GM12878 (cell line): ENCODE data around the gene GPRC5D. TPM values are rescaled to one million over a fixed set of nuclear protein-coding genes. Genes with fewer than 3 reads are reported as not detected.

Experiments used
- ATAC-seq: fragments of 200-7000 bp; cut with Tn5 transposase; 3 replicates; pipeline ENCODE4 v1.9.1; 2020; ENCODE audit warnings: mild to moderate bottlenecking, moderate library complexity
- Bru-seq: library from RNA; stranded (reverse); fragments of 400-500 nt; gene quantifications from one replicate; lab custom pipeline; 2021; lab: Mats Ljungman, UMichigan
- BruChase-seq, 2 experiments: library from RNA; stranded (reverse); fragments of 400-500 nt; gene quantifications; one replicate each; lab custom pipeline; 2021; lab: Mats Ljungman, UMichigan
- BruUV-seq: library from RNA; stranded (reverse); fragments of 400-500 nt; replicated peaks from 2 replicates; lab custom pipeline; 2021; lab: Mats Ljungman, UMichigan
- CTCF ChIA-PET: fragments of 300-600 bp; sonication (Branson Sonifier 250); formaldehyde crosslinking; extraction: SDS; loops from one replicate; lab custom pipeline; 2021; ENCODE audit warnings: inconsistent platforms; lab: Yijun Ruan, JAX
- POLR2A ChIA-PET: fragments of 350-600 bp; formaldehyde crosslinking; extraction: SDS; loops from one replicate; lab custom pipeline; 2021; ENCODE audit warnings: inconsistent platforms; lab: Charles Lee
- RAD21 ChIA-PET: fragments of 300-600 bp; sonication (Branson Sonifier 250); formaldehyde crosslinking; loops from one replicate; lab custom pipeline; 2023; ENCODE audit warnings: antibody characterized with exemption; ENCODE audit not compliant: unreplicated experiment; lab: Charles Lee
- SMC1A ChIA-PET: fragments of 300-600 bp; sonication (Branson Sonifier 250); formaldehyde crosslinking; loops from one replicate; lab custom pipeline; 2023; ENCODE audit not compliant: unreplicated experiment, uncharacterized antibody; lab: Charles Lee
- DNase-seq: peaks from one replicate; pipeline ENCODE4 v3.0.0-alpha.2; 2011; ENCODE audit warnings: low read depth, low spot score
- FAIRE-seq: peaks from 3 replicates; lab custom pipeline; 2011; peaks lifted over from hg19 to GRCh38; lab: Jason Lieb, UNC
- H2AFZ ChIP-seq: 2 replicates; pipeline ENCODE4 v1.6.0; 2011; ENCODE audit warnings: low read depth, low read length, control low read depth; ENCODE audit not compliant: control insufficient read depth
- H3K27ac ChIP-seq: 2 replicates; pipeline ENCODE4 v1.5.1; 2011; ENCODE audit warnings: control low read depth; ENCODE audit not compliant: control insufficient read depth, insufficient read depth
- H3K27me3 ChIP-seq, 2 experiments: replicated peaks in 1 of 2; 2 replicates each; pipeline versions ENCODE4 v1.6.0 to v1.6.1; 2011; ENCODE audit warnings: low read length in 1 of 2; ENCODE audit not compliant: control insufficient read depth in 2 of 2, insufficient read depth in 2 of 2
- H3K36me3 ChIP-seq, 2 experiments: 2 replicates each; pipeline ENCODE4 v1.5.1; 2011; ENCODE audit warnings: low read length in 1 of 2; ENCODE audit not compliant: control insufficient read depth in 2 of 2, insufficient read depth in 2 of 2
- H3K4me1 ChIP-seq: 2 replicates; pipeline ENCODE4 v1.6.1; 2011; ENCODE audit warnings: mild to moderate bottlenecking, low read length, moderate library complexity, mixed read lengths; ENCODE audit not compliant: control insufficient read depth, insufficient read depth
- H3K4me2 ChIP-seq: 2 replicates; pipeline ENCODE4 v1.6.0; 2011; ENCODE audit warnings: control low read depth; ENCODE audit not compliant: control insufficient read depth, insufficient read depth
- H3K4me3 ChIP-seq: fragments of 200-600 bp; sonication (generic); 2 replicates; pipeline ENCODE4 v1.5.1; 2016
- H3K79me2 ChIP-seq: 2 replicates; pipeline ENCODE4 v1.6.0; 2011; ENCODE audit warnings: low read length; ENCODE audit not compliant: control insufficient read depth, insufficient read depth
- H3K9ac ChIP-seq: 2 replicates; pipeline ENCODE4 v1.8.0; 2011; ENCODE audit warnings: low read length, control low read depth, mixed read lengths; ENCODE audit not compliant: control insufficient read depth, insufficient read depth
- H3K9me3 ChIP-seq: replicated peaks from 3 replicates; pipeline ENCODE4 v1.5.1; 2011; ENCODE audit warnings: mild to moderate bottlenecking, low read length; ENCODE audit not compliant: control insufficient read depth, insufficient read depth
- H4K20me1 ChIP-seq: 2 replicates; pipeline ENCODE4 v1.6.0; 2011; ENCODE audit not compliant: control insufficient read depth, insufficient read depth
- CREM ChIP-seq: IDR thresholded peaks from 2 replicates; pipeline ENCODE4 v1.6.1; 2014; ENCODE audit warnings: antibody characterized with exemption, low read depth
- GABPA ChIP-seq: IDR thresholded peaks from 2 replicates; pipeline ENCODE4 v1.6.1; 2014; ENCODE audit warnings: antibody characterized with exemption, low read depth, mild to moderate bottlenecking, inconsistent platforms
- IRF3 ChIP-seq: fragments of 450-650 bp; IDR thresholded peaks from 2 replicates; pipeline ENCODE4 v1.6.1; 2014; ENCODE audit warnings: mild to moderate bottlenecking
- LARP7 ChIP-seq: fragments of 450-650 bp; IDR thresholded peaks from 2 replicates; pipeline ENCODE4 v1.6.1; 2017; ENCODE audit warnings: mild to moderate bottlenecking
- NBN ChIP-seq: fragments of 450-650 bp; IDR thresholded peaks from 2 replicates; pipeline ENCODE4 v1.6.1; 2016
- NFYA ChIP-seq: IDR thresholded peaks from 2 replicates; pipeline ENCODE4 v1.6.1; 2011; ENCODE audit warnings: low read depth, mild to moderate bottlenecking, low read length, improper control_type of control experiment, borderline replicate concordance
- NRF1 ChIP-seq: conservative IDR thresholded peaks from 2 replicates; pipeline ENCODE4 v1.6.1; 2011; ENCODE audit warnings: mild to moderate bottlenecking, low read depth, low read length, improper control_type of control experiment
- PAX8 ChIP-seq: fragments of 450-650 bp; IDR thresholded peaks from 2 replicates; pipeline ENCODE4 v1.6.1; 2017; ENCODE audit warnings: mild to moderate bottlenecking, moderate library complexity
- POLR2AphosphoS5 ChIP-seq: IDR thresholded peaks from 2 replicates; pipeline ENCODE4 v1.6.1; 2011; ENCODE audit warnings: mild to moderate bottlenecking, low read length, inconsistent platforms
- RAD51 ChIP-seq: fragments of 450-650 bp; IDR thresholded peaks from 2 replicates; pipeline ENCODE4 v1.6.1; 2016; ENCODE audit warnings: moderate library complexity, mild to moderate bottlenecking, inconsistent platforms
- RB1 ChIP-seq: fragments of 450-650 bp; formaldehyde crosslinking; IDR thresholded peaks from 2 replicates; pipeline ENCODE4 v1.6.1; 2017; ENCODE audit warnings: mild to moderate bottlenecking, borderline replicate concordance
- SKIL ChIP-seq: fragments of 450-650 bp; IDR thresholded peaks from 2 replicates; pipeline ENCODE4 v1.6.1; 2017; ENCODE audit warnings: mild to moderate bottlenecking, low read depth, inconsistent platforms; ENCODE audit not compliant: poor library complexity, severe bottlenecking
- SREBF1 ChIP-seq: IDR thresholded peaks from 2 replicates; pipeline ENCODE4 v1.6.1; 2012; ENCODE audit warnings: mild to moderate bottlenecking, low read length
- TBL1XR1 ChIP-seq: IDR thresholded peaks from 2 replicates; pipeline ENCODE4 v1.6.1; 2012; ENCODE audit warnings: low read depth, low read length, improper control_type of control experiment
- WGBS: methylation state at CpG from one replicate; pipeline ENCODE4 v1.1.6; 2016; ENCODE audit warnings: low lambda C conversion rate; ENCODE audit not compliant: insufficient replicate concordance, insufficient coverage; ENCODE audit errors: missing lambda C conversion rate; 5-methylcytosine and 5-hydroxymethylcytosine counted together
- in situ Hi-C: fragments of 300-500 bp; cut with MboI; formaldehyde crosslinking; loops from 9 replicates; pipeline ENCODE4 v1.14.3; 2018; ENCODE audit warnings: mixed read lengths
- intact Hi-C: fragments of 100-400 bp; cut with micrococcal nuclease; formaldehyde crosslinking; loops from one replicate; pipeline ENCODE4 v1.14.2; 2022; ENCODE audit not compliant: unreplicated experiment
- long read RNA-seq, 2 experiments: library from polyadenylated mRNA; unstranded; transcript quantifications; one replicate each; pipeline ENCODE4 v2.0.0, GENCODE V29; 2019 to 2020
- polyA minus RNA-seq, 3 experiments: library from RNA; depleted of rRNA, polyadenylated mRNA; stranded (reverse); fragments of >200 nt; gene quantifications; 2 replicates each; pipeline ENCODE4 v1.2.3, GENCODE V29; 2011
- polyA plus RNA-seq, 11 experiments: library from polyadenylated mRNA; depleted of rRNA in 4 of 11; unstranded in 6 of 11; stranded (reverse) in 5 of 11; fragments of >200 nt; fragmentation: Nextera tagmentation in 4 of 11; fragmentation: Illumina TruSeq in 1 of 11; extraction: Ambion mirVana in 4 of 11; extraction: Trizol in 1 of 11; gene quantifications; 1 replicate in 1 of 11; 2 replicates in 10 of 11; pipeline versions ENCODE4 v1.2.1 to v1.2.3, GENCODE V29; 2011 to 2016; ENCODE audit warnings: inconsistent platforms in 2 of 11, missing spikeins in 2 of 11, low read depth in 1 of 11
- total RNA-seq, 4 experiments: library from RNA; depleted of rRNA in 3 of 4; stranded (reverse); fragments of >200 nt in 3 of 4; fragmentation: Illumina TruSeq in 1 of 4; extraction: Trizol in 1 of 4; gene quantifications; 2 replicates each; pipeline versions ENCODE4 v1.2.1 to v1.2.3, GENCODE V29; 2013 to 2021

GPRC5D gene
- total RNA-seq (2013; cell fraction: nucleolus; rRNA removed) = not detected in 2 replicates
- 0.82 and 0.90 TPM in 2 replicates for total RNA-seq (2014; rRNA removed)
- 0.18 and 0.23 TPM in 2 replicates for total RNA-seq (2014; rRNA removed; fragmentation: Illumina TruSeq; extraction: Trizol)
- not detected in 2 replicates for total RNA-seq (2021)
- polyA plus RNA-seq (2011; ENCODE audit: low read depth) = not detected
- not detected in 2 replicates for polyA plus RNA-seq (2011; rRNA removed)
- polyA plus RNA-seq (2011; cell fraction: cytosol; rRNA removed) = not detected in 2 replicates
- not detected in 2 replicates for polyA plus RNA-seq (2011; cell fraction: nucleus; rRNA removed)
- not detected in 2 replicates for polyA plus RNA-seq (2012)
- 0.66 and 0.71 TPM in 2 replicates for polyA plus RNA-seq (2014; fragmentation: Illumina TruSeq; extraction: Trizol)
- under 1 TPM in 1 of 2 experiments, not detected in 1; 0.35 TPM for polyA plus RNA-seq (2014; fragmentation: Nextera tagmentation; extraction: Ambion mirVana)
- 0.65 and 0.89 TPM in 2 replicates for polyA plus RNA-seq (2014; rRNA removed)
- under 1 TPM; 0.32 to 0.37 TPM for polyA plus RNA-seq (2016; fragmentation: Nextera tagmentation; extraction: Ambion mirVana)
- polyA minus RNA-seq (2011; rRNA and poly(A)+ RNA removed) = not detected in 2 replicates
- not detected in 2 replicates for polyA minus RNA-seq (2011; cell fraction: cytosol; rRNA and poly(A)+ RNA removed)
- not detected in 2 replicates for polyA minus RNA-seq (2011; cell fraction: nucleus; rRNA and poly(A)+ RNA removed)
- Bru-seq, nascent RNA = percentile 2 among the genes with signal in this experiment
- BruChase-seq, experiment 1, labeled RNA remaining after a 6-hour chase = not detected
- not detected for BruChase-seq, experiment 2, labeled RNA remaining after a 2-hour chase
- long read RNA-seq, experiment 1 = 0 reads
- long read RNA-seq, experiment 2 = 0 reads

GRCh38 chr12:12952036-12952435 is at the start of gene GPRC5D:
GPRC5D (minus strand) TSS chr12:12952170; CDS start chr12:12950384, 1,786 bp downstream.
- H3K27ac ChIP-seq = no peak within 1 kb of the TSS
- peaks cover 0 to 4% of the 10 kb centered on the region in 2 experiments; a peak in 2 of 4 replicates for H3K27me3 ChIP-seq
- no peak for ATAC-seq
- POLR2A ChIA-PET = no interaction called here
- H4K20me1 ChIP-seq = no peaks in the 10 kb centered on the region
- RAD21 ChIA-PET = no interaction called here
- SMC1A ChIA-PET = no interaction called here
- no peaks in the 10 kb centered on the region for H3K36me3 ChIP-seq
- DNase-seq = no peak
- H3K9me3 ChIP-seq = no peaks in the 10 kb centered on the region
- TF ChIP-seq NBN (no peak), TBL1XR1 (no peak), NFYA (no peak), RB1 (no peak), SREBF1 (no peak), IRF3 (no peak), SKIL (no peak), RAD51 (no peak), POLR2AphosphoS5 (no peak), LARP7 (no peak), PAX8 (no peak), GABPA (no peak), CREM (no peak), NRF1 (no peak)
- no peaks in the 10 kb centered on the region for H3K79me2 ChIP-seq
- BruUV-seq = no TSS peak
- intact Hi-C loops = no loop called here
- in situ Hi-C loops = no loop called here
- H3K4me2 ChIP-seq = no peak within 1 kb of the TSS
- no peak within 1 kb of the TSS for H2AFZ ChIP-seq
- no peak within 1 kb of the TSS for H3K9ac ChIP-seq
- H3K4me1 ChIP-seq = no peaks in the 10 kb centered on the region
- no peak for FAIRE-seq
- no peak within 1 kb of the TSS for H3K4me3 ChIP-seq
- 68% methylated on average over 6 of the region's 6 CpGs for WGBS
- CTCF ChIA-PET = interaction anchor here (0.5 to 1.4 kb wide), 3 partner anchors 23 to 163 kb away, joined by 3 read pairs; no protein-coding TSS in a partner anchor
